AG04449 (cell line): ENCODE results near the gene AP2A2.

Source experiments
- CTCF ChIA-PET: fragments of 350-600 bp; formaldehyde crosslinking; extraction: SDS; loops from one replicate; lab custom pipeline; 2021; ENCODE audit warnings: antibody characterized with exemption; lab: Yijun Ruan, JAX
- POLR2A ChIA-PET: fragments of 400-600, 350-600 bp; formaldehyde crosslinking; extraction: SDS; loops from one replicate; lab custom pipeline; 2020; ENCODE audit warnings: antibody characterized with exemption, inconsistent platforms; lab: Yijun Ruan, JAX
- DNase-seq: peaks from one replicate; pipeline ENCODE4 v3.0.0-alpha.2; 2010; ENCODE audit warnings: low read depth, low spot score
- H3K4me3 ChIP-seq: 2 replicates; pipeline ENCODE4 v1.5.1; 2011; ENCODE audit warnings: low read depth, mild to moderate bottlenecking, control low read depth, low read length
- CTCF ChIP-seq: IDR thresholded peaks from one replicate; pipeline ENCODE4 v1.5.1; 2011; ENCODE audit warnings: mild to moderate bottlenecking, moderate library complexity, low read length, control low read depth, inconsistent platforms; ENCODE audit not compliant: insufficient read depth; ENCODE audit errors: missing control alignments

AP2A2 gene

GRCh38 chr11:995752-996420, 70.2 kb downstream of the AP2A2 start:
- ChIA-PET CTCF (no interaction called here), POLR2A (no interaction called here)
- H3K4me3 ChIP-seq, result no peak overlapping the region
- no peak for TF ChIP-seq CTCF
- DNase-seq, result no peak

GRCh38 chr11:996681-997080, 71.0 kb downstream of the AP2A2 start:
- DNase-seq, result no peak
- ChIA-PET POLR2A (no interaction called here), CTCF (no interaction called here)
- no peak for TF ChIP-seq CTCF
- no peak overlapping the region for H3K4me3 ChIP-seq

GRCh38 chr11:997907-998306, 72.2 kb downstream of the AP2A2 start:
- no peak for DNase-seq
- no peak overlapping the region for H3K4me3 ChIP-seq
- CTCF ChIA-PET, result no interaction called here
- no peak for TF ChIP-seq CTCF
- POLR2A ChIA-PET, result no interaction called here

- TF ChIP-seq CTCF, result no peak
- POLR2A ChIA-PET, result no interaction called here
- no peak overlapping the region for H3K4me3 ChIP-seq
- DNase-seq, result no peak
- CTCF ChIA-PET, result no interaction called here
These were observed 73.3 kb downstream of the AP2A2 start for GRCh38 chr11:999009-999408.

- CTCF ChIA-PET, result no interaction called here
- no peak for DNase-seq
- H3K4me3 ChIP-seq, result no peak overlapping the region
- no peak for TF ChIP-seq CTCF
- POLR2A ChIA-PET, result no interaction called here
These were observed 74.9 kb downstream of the AP2A2 start for GRCh38 chr11:1000357-1001278.
